C4-2B (cell line): ENCODE data around the gene PIR.
A peak's percentile ranks its signal among the peaks of the same experiment; 100 is the strongest.

Experiments
- H3K27ac ChIP-seq: fragments of 450-650 bp; 2 replicates; pipeline ENCODE4 v1.5.1; 2017
- CTCF ChIP-seq: fragments of 450-650 bp; conservative IDR thresholded peaks from 2 replicates; pipeline ENCODE4 v1.5.1; 2017; ENCODE audit warnings: mild to moderate bottlenecking
- ZFX ChIP-seq: fragments of 450-650 bp; IDR thresholded peaks from 2 replicates; pipeline ENCODE4 v1.6.1; 2017

Gene PIR

GRCh38 chrX:15335135-15336022 is 157.8 kb downstream of the PIR start, which contains the start of gene PIGA:
Gene PIGA (minus strand): TSS chrX:15335523. CDS start chrX:15331930, 3,593 bp downstream.
- no peak for TF ChIP-seq ZFX
- no peak for TF ChIP-seq CTCF
- H3K27ac ChIP-seq = peak within 1 kb of the TSS; percentile 81
